Measurements from ENCODE around the gene RETREG3. TPM values are rescaled to one million over a fixed set of nuclear protein-coding genes. Genes with fewer than 3 reads are reported as not detected.

The RETREG3 gene
- total RNA-seq, 6 experiments from 2014 or later: 31.0 to 49.4 (median 43.2) TPM

DNA sequence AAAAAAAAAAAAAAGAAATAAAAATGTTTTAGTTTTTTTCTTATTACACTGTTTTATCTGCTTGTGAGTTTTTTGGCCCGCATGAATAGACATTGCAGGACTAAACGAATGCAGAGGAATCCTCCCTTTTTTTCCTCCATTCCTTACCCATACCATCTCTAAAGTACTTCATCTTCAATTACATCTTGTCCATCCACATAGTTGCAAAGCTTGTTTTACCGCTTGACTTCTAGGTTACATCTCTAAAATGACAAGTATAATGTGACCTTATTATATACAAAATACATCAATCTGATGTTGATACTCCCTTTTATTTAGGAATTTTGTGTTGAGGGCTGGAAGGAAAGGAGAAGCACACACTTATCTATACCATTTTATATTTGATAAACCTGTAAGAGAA lies 12.8 kb downstream of the RETREG3 start:
- intact Hi-C loops (cut with DNase I): no loop called here
- peaks cover 0 to 11% (median 4%) of the 10 kb centered on the region in 4 donors for H3K36me3 ChIP-seq
- ATAC-seq (no peak), DNase-seq (no peak)
- H3K4me3 ChIP-seq: no peak overlapping the region
- WGBS (ENCODE audit: insufficient coverage, low coverage, low lambda C conversion rate, missing lambda C conversion rate): 79% methylated on average over 3 of the region's 3 CpGs
- no peaks in the 10 kb centered on the region for H3K9me3 ChIP-seq
- TF ChIP-seq POLR2A (IDR thresholded peaks at IDR 0.05): no peak
- TF ChIP-seq, protein P1, sequence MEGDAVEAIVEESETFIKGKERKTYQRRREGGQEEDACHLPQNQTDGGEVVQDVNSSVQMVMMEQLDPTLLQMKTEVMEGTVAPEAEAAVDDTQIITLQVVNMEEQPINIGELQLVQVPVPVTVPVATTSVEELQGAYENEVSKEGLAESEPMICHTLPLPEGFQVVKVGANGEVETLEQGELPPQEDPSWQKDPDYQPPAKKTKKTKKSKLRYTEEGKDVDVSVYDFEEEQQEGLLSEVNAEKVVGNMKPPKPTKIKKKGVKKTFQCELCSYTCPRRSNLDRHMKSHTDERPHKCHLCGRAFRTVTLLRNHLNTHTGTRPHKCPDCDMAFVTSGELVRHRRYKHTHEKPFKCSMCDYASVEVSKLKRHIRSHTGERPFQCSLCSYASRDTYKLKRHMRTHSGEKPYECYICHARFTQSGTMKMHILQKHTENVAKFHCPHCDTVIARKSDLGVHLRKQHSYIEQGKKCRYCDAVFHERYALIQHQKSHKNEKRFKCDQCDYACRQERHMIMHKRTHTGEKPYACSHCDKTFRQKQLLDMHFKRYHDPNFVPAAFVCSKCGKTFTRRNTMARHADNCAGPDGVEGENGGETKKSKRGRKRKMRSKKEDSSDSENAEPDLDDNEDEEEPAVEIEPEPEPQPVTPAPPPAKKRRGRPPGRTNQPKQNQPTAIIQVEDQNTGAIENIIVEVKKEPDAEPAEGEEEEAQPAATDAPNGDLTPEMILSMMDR (IDR thresholded peaks at IDR 0.05): no peak
- no peak overlapping the region for H3K27ac ChIP-seq
- H3K4me1 ChIP-seq: no peaks in the 10 kb centered on the region
- no peaks in the 10 kb centered on the region for H3K27me3 ChIP-seq

GRCh38 chr17:42591411-42591810 lies 17.8 kb downstream of the RETREG3 start:
- WGBS (ENCODE audit: insufficient coverage, low coverage, low lambda C conversion rate, missing lambda C conversion rate): 87% methylated on average over 8 of the region's 9 CpGs
- no peak for DNase-seq
- TF ChIP-seq, protein P1 (IDR thresholded peaks at IDR 0.05): no peak
- TF ChIP-seq POLR2A (IDR thresholded peaks at IDR 0.05): no peak
- intact Hi-C loops (cut with DNase I): no loop called here
- Histone ChIP-seq H3K4me1 (no peaks in the 10 kb centered on the region), H3K27ac (no peak overlapping the region), H3K27me3 (no peaks in the 10 kb centered on the region), H3K36me3 (peaks cover 0 to 46% (median 22%) of the 10 kb centered on the region in 4 donors), H3K9me3 (no peaks in the 10 kb centered on the region), H3K4me3 (no peak overlapping the region)
- ATAC-seq: no peak

DNA sequence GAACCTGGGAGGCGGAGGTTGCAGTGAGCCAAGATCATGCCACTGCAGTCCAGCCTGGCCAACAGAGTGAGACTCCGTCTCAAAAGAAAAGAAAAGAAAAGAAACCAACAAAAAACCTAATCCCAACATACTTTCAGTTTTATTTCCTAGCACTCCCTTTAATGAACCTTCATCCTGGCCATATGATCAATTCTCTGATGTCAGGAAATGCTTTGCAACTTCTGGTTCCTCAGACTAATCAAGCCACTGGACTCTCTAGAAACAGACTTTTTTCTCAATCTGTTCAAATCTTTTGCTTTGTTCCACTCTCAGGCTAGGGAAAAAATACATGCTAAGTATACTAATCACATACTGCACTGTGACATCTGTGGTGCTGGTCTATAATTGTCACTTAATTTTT lies 18.3 kb downstream of the RETREG3 start:
- TF ChIP-seq, protein P1 (IDR thresholded peaks at IDR 0.05): no peak
- no peak for TF ChIP-seq POLR2A (IDR thresholded peaks at IDR 0.05)
- Histone ChIP-seq H3K9me3 (no peaks in the 10 kb centered on the region), H3K36me3 (peaks cover 0 to 51% (median 23%) of the 10 kb centered on the region in 4 donors), H3K27me3 (no peaks in the 10 kb centered on the region), H3K27ac (no peak overlapping the region), H3K4me3 (no peak overlapping the region), H3K4me1 (no peaks in the 10 kb centered on the region)
- whole genome bisulfite sequencing (ENCODE audit: insufficient coverage, low coverage, low lambda C conversion rate, missing lambda C conversion rate): 50% methylated on average over 1 of the region's 2 CpGs
- ATAC-seq (no peak), DNase-seq (no peak)
- intact Hi-C loops (cut with DNase I): no loop called here

GRCh38 chr17:42586514-42587230 lies 22.5 kb downstream of the RETREG3 start:
- WGBS (ENCODE audit: insufficient coverage, low coverage, low lambda C conversion rate, missing lambda C conversion rate): 85% methylated on average over 5 of the region's 7 CpGs
- no peaks in the 10 kb centered on the region for H3K27me3 ChIP-seq
- no peak overlapping the region for H3K27ac ChIP-seq
- H3K9me3 ChIP-seq: no peaks in the 10 kb centered on the region
- no peak for ATAC-seq
- H3K36me3 ChIP-seq: peaks cover 9 to 89% (median 39%) of the 10 kb centered on the region in 4 donors
- TF ChIP-seq, protein P1 (IDR thresholded peaks at IDR 0.05): no peak
- TF ChIP-seq POLR2A (IDR thresholded peaks at IDR 0.05): no peak
- no peak for DNase-seq
- no peaks in the 10 kb centered on the region for H3K4me1 ChIP-seq
- intact Hi-C loops (cut with DNase I): loop anchor here in 1 of 2 donors (10.0 kb wide), 1 partner anchor 98 kb away; the partner anchor contains the start of genes CCR10 and CNTNAP1
- no peak overlapping the region for H3K4me3 ChIP-seq

Measured in right lobe of liver (tissue), 6 donors.